VCaP (cell line): Measurements from ENCODE around the gene VAMP5.

ENCODE experiments used
- H3K27ac ChIP-seq: fragments of 450-650 bp; 2 replicates; pipeline ENCODE4 v1.5.1; 2017
- TF ChIP-seq, protein P1 (sequence below): fragments of 450-650 bp; conservative IDR thresholded peaks from 2 replicates; pipeline ENCODE4 v1.5.1; 2017; ENCODE audit warnings: mild to moderate bottlenecking, moderate library complexity

The VAMP5 gene

DNA sequence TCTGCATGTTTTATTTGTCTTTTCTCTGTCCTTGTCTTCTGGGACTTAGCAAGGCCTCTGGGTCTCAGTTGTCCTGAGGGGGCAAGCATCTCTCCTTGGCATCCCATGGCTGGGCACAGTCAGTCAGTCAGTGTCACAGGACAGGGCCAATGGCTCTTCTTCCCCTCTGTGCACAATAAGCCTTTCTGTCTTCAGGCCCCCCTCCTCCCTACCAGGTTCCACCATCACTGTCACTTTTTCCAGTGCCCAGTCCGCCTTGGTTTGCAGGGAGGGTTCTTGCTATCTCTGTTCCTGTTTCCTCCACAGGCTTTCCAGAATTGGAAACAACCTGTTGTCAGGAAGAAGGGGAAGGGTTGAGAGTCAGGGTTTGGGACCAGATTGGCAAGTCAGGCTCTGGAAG, 1.7 kb upstream of the VAMP5 start:
- TF ChIP-seq, protein P1, sequence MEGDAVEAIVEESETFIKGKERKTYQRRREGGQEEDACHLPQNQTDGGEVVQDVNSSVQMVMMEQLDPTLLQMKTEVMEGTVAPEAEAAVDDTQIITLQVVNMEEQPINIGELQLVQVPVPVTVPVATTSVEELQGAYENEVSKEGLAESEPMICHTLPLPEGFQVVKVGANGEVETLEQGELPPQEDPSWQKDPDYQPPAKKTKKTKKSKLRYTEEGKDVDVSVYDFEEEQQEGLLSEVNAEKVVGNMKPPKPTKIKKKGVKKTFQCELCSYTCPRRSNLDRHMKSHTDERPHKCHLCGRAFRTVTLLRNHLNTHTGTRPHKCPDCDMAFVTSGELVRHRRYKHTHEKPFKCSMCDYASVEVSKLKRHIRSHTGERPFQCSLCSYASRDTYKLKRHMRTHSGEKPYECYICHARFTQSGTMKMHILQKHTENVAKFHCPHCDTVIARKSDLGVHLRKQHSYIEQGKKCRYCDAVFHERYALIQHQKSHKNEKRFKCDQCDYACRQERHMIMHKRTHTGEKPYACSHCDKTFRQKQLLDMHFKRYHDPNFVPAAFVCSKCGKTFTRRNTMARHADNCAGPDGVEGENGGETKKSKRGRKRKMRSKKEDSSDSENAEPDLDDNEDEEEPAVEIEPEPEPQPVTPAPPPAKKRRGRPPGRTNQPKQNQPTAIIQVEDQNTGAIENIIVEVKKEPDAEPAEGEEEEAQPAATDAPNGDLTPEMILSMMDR: no peak
- H3K27ac ChIP-seq: no peak overlapping the region

DNA sequence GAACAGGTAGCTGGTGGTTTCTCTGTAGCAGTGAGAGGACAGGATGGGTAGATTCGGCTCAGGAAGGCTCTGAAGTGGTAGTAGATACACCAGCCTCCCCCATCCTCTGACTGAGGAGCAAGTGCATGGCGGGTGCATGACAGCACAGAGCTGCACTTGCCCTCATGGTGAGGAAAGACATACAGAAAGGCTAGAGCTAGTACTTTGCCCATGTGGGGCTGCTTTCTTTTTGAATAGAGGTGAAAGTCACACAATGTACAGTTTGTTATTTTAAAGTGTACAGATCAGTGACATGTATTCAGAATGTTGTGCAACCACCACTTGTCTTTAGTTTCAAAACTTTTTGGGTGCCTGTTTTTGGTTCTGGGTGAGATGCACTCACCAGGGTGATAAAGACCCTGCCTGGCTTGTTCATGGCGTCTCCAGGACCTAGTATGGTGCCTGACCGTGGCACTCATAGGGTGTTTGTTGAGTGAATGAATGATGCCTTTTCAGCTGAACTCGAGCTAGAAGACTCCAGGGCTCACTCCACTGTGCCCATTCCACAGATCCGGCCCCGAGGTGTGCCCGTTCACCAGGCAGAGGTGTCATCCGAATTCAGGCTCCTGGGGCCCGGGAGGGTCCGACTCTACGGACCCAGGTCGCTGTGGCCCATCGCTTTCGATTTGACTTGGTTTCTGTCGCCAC, 421 bp upstream of the VAMP5 start:
- H3K27ac ChIP-seq: no peak overlapping the region
- TF ChIP-seq, protein P1: no peak

DNA sequence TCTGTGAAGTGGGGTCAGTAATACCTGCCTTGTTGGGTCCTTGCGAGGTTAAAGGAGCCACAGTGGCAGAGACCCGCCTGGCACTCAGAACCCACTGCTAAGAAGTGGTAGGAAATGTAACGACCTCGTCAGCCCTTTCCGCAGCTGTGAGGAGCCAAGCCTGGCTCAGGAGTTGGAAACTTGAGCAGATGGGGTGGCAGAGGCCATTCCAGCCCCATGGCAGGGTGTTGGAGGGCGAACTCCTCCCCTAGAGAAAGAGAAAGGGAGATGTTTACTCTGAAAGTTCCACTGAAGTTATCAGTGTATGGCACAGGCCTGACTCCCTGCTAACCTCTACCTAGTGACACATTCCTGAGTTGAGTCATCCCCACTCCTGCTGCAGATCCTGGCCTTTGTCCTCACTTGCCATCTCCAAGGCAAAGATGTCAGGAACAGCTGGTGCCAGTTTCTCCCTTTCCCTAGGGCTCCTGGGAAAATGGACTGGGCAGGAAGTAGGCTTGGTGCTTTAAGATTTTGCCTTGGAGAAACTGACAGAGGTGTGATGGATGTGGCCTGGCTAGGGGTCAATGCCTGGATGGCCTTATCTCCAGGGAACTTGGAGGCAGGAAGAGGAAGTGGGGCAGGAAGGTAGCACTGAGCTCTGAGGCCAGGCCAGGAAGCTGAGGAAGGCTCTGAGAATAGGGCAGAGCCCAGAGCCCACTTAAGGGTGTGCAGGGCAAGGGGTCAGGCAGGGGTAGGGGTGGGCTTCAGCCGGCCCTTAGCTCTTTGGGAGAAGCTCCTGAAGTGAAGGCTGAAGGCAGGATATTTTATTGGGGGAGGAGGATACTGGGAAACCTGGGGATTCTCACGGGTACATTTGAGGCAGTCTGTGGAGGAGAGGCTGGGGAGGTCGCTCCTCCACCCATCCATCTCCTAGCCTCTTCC, 888 bp downstream of the VAMP5 start:
- TF ChIP-seq, protein P1: no peak
- no peak overlapping the region for H3K27ac ChIP-seq

DNA sequence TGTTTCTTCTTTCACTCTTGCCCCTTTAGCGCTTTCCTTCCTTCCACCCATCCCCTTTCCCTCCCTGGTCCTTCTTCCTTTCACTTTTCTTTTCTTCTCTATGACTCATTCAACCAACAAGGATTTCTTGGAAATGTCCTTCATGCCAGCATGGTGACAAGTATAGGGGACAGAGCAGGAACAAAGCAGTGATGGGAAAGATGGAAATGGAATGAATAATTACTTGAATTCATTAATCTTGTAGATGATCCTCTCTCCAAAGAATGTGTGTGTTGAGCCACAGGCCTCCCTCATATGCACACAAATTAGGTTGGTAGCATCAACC, 1.5 kb downstream of the VAMP5 start:
- no peak overlapping the region for H3K27ac ChIP-seq

DNA sequence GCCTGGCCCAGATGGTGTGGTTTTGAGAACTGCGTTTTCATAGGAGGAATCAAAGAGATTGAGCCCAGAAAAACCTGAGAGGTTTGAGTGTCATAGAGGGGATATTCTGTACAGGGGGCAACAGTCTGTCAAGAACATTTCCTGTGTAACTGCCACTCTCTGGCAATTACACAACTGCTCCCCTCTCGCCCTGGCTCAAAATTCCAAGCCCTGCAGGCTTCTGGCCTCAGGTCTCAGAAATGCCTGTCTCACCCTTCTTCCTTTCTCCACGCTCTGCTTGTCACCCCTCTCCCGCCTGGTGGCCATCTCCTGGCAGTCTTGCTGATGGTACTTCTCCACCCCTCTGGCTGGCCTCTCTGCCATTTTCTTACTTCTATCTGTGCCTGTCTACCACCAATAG, 4.0 kb downstream of the VAMP5 start:
- H3K27ac ChIP-seq: no peak overlapping the region
- TF ChIP-seq, protein P1: no peak

More for the DNA sequence above, 1.5 kb downstream of the VAMP5 start:
- TF ChIP-seq, protein P1: no peak

DNA sequence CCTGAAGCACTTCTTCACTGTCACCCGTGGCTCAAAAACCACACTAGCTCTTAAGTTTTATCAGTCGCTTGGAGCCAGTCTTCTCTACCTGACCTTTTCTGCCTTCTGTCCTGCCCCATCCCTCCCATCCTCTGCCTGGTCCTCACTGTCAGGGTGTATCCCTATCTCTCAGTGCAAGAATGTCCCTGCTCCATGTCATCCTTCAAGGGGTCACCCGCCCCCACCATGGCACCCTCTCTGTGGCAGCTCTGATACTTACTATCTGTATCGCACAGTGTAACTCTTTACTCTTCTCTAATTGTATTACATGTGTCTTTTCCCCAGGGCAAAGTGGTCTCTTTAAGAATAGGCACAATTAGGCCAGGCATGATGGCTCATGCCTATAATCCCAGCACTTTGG, 4.4 kb downstream of the VAMP5 start:
- H3K27ac ChIP-seq: no peak overlapping the region
- TF ChIP-seq, protein P1: no peak

DNA sequence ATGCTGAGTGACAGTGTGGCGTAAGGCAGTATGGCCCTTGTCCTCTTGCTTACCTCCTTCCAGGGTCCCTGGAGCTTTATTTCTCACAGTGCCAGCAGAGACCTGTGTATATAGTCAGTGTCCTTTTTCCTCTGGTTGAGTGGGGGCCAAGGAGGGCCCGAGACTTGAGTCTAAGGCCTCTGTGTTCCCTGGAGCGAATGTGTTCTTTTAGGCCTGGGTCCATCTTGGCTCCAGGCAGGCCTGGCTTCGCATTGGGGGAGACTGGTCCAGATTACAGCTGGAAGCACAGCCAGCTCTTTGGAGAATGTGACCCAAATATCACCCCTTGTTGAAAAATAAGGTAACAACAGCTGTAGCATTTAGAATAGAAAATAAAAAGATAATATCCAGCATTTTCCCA, 5.0 kb downstream of the VAMP5 start:
- TF ChIP-seq, protein P1: no peak
- no peak overlapping the region for H3K27ac ChIP-seq
